Measurements from ENCODE around the gene ZDHHC22. TPM values are rescaled to one million over a fixed set of nuclear protein-coding genes. Genes with fewer than 3 reads are reported as not detected.

The ZDHHC22 gene
- polyA plus RNA-seq, 3 donors, result 0.35 to 0.46 (median 0.41) TPM

DNA sequence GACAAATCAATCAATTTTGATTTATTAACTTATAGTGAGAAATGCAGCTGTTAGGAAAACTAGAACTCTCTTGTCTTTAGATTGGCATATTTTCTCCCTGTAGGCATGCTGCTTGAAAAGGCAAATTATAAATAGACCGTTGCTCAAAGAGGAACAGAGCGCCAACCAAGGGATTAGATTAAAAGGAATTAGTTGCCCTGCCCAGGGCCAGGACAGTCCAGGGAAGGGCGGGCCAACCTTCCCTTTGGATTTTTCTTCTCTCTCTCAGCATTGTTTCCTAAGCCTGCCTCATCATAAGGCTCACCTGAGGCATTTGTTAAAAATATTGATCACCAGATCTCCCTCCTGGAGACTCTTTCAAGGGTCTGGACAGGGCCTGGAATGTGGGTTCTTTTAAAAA, 34.9 kb downstream of the ZDHHC22 start:
- DNase-seq (ENCODE audit: low read depth in 3 of 3, low spot score in 2 of 3), result no peak

DNA sequence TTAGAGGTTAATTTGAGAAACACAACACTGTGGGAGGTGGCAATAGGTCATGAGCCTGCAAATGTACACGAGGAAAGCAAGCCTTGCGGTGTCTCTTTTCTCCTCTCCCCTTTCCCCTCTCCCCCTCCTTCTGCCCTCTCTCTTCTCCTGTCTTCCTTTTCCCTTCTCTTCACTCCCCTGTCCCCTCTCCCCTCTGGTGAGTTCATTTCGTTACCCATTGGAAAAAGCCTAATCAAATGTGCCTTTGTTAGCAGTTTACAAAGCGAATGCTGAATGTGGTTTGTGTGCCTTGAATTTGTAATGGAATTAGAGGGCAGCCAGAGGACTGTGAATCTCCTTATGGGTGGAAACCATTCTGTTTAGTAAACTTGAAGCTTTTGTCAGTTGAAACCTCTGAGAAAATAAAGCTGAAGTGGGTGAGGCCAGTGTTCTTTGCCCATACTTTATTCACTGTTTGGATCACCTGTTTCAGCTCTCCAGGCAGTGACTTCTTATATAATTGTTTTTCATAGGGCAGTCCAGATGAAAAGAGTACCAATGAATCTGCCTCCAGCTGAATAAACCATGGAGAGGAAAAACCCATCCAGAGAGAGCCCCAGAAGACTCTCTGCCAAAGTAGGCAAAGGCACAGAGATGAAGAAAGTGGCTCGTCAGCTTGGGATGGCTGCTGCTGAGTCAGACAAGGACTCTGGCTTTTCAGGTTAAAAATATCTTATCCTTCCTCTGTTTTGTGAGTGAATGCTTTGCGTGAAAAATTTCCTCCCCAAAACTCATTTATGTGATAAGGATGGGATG, 36.2 kb downstream of the ZDHHC22 start:
- no peak for DNase-seq (ENCODE audit: low read depth in 3 of 3, low spot score in 2 of 3)

DNA sequence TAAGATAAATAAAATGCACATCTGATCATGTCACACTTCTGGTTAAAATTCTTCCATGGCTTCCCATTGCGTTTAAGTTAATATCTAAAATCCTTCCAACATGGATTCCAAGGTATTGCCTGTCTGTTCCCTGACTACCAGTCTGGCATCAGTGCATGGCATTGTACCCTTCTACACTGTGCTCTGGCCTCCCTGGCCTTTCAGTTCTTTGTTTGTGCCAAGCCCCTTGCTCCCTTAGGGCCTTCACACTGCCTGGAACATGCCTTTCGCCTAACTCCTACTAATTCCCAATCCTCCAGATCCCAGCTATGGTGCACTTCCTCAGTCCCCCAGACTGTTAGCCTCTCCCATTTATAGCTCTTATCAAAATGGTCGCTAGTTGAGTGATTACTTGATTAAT, 37.2 kb downstream of the ZDHHC22 start:
- no peak for DNase-seq (ENCODE audit: low read depth in 3 of 3, low spot score in 2 of 3)

DNA sequence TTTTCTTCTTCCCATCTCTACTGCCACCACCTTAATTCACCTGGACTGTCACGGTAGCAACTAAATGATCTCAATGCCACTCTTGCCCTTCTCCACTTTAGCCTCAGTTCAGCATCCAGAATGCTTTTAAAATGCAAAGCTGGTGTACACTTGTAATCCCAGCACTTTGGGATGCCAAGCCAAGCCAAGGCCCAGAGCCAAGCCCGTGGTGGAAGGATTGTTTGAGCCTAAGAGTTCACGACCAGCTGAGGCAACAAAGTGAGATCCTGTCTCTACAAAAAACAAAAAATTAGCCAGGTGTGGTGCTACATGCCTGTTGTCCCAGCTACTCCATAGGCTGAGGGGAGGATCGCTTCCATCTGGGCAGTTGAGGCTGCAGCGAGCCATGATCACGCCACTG, 37.6 kb downstream of the ZDHHC22 start:
- DNase-seq (ENCODE audit: low read depth in 3 of 3, low spot score in 2 of 3), result no peak

DNA sequence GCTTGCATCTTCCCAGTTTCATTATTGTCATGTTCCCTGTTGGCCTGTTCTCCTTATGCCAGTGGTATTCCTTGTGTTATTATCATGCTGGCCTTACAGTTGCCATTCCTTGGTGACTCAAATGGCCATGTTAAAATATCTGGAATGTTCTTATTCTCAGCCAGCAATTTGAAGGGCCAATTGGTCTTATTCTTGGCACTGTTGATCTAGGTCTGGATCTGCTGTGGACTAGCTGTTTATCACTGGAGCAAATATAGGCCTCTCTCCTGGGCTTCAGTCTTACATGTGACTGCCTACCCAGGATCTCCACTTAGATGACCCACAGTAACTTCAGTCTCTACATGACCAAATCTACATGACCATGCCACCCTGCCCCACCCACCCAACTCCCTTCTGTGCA, 38.1 kb downstream of the ZDHHC22 start:
- no peak for DNase-seq (ENCODE audit: low read depth in 3 of 3, low spot score in 2 of 3)

DNA sequence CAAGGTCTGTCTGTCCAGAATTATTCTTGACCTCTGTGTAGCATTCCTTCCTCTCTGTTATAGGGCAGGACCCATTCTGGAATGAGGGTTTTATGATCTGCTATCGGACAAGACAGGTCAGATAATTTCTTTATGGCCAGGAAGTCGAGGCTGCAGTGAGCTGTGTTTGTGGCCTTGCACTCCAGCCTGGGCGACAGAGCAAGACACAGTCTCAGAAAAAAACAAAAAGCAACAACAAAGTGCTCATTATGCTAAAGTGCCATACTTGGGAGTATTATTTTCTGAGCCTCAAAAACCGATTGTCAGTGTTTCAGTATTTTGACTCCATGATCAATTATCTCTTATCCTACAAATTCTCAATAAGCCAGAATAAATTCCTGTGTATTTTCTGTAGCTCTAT, 39.4 kb downstream of the ZDHHC22 start:
- DNase-seq (ENCODE audit: low read depth in 3 of 3, low spot score in 2 of 3), result no peak

DNA sequence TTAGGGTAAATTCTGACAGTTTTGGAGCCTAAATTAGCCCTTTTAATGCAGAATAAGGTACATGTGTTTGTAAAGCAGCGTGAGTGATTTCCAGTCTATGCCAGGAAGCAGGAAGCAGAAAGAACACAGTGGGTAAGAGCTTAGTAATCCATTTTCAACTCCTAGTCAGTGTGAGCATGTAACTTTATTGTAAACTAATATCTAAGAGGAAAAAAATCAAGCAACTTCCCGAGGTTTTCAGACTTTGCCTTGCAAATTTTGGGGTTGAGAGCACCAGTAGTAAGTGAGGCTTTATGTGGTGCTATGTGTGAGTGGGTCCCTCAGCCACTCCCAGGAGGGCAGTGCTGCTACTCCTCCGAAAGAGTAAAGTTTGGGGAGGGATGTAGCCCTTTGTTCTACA, 40.6 kb downstream of the ZDHHC22 start:
- no peak for DNase-seq (ENCODE audit: low read depth in 3 of 3, low spot score in 2 of 3)

DNA sequence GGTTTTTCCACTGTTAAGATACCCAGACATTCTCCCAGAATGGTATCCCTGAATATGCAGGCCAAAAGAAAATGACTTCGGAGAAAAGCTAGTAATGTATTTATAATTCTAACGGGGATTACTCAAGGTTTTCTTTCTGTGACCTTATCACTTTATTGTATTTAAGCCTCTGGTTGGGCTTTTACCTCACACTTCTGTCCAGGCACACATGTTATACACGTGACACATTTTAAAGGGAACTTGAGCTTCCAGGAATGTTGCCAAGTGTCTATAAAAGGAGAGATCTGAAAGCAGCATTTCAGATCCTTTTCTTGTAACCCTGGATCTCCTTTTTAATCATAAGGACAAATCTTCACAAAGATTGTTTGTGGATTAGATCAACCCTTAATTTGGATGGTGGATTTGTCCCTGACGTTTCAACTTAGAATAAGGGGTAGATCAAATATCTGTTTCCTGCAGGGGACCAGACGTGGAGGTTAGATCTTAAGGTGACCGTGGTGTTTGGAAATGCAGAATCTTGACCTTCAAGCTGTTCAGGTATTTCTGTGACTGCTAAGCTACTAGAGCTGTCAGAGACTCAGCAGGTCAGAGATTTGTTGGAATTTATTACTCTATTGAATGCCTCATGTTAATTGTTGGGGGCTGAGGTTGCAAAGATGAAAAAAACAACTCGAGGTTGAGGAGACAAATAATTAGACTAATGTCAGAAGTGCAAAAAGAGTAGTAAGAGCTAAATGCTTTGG, 42.0 kb downstream of the ZDHHC22 start:
- DNase-seq (ENCODE audit: low read depth in 3 of 3, low spot score in 2 of 3), result peak in 1 of 3 donors; percentile 34

DNA sequence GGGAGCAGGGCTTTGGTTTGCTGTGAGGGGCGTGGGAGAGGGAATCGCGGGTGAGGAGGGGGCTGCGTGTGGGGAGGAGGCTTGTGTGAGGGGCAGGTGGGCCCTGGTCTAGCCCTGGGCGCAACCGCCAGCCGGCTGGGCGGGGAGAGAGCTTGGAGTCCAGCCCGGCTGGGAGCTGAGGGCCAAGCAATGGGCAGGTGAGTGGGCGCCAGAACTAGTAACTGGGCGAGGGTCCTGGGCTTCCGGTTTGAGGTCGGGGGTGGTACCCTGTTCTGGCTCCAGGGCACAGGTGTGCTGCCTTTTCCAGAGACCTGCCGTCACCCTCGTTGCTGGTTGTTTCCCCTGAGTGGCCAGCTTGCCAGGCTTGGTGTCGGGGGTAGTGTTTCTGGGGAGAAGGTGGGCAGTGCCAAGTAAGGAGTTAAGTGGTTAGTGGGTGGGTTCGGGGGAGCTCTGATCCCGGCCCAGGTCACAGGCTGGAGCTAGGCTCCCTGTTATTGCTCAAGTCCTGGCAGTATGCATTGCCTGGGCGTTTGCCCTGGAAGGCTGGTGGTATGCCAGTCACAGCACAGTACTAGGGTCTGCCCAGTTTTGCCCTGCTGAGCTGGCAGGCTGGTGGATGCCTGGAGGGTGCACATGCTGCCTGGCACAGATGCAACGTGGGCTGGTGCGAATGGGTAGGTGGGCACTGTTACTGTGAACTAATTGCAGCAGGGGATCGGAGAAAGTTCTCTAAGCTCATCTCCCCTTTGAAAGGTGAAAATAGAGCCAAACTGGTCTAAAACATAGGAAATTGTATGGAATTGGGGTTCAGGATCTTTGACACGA, 42.9 kb downstream of the ZDHHC22 start:
- no peak for DNase-seq (ENCODE audit: low read depth in 3 of 3, low spot score in 2 of 3)

DNA sequence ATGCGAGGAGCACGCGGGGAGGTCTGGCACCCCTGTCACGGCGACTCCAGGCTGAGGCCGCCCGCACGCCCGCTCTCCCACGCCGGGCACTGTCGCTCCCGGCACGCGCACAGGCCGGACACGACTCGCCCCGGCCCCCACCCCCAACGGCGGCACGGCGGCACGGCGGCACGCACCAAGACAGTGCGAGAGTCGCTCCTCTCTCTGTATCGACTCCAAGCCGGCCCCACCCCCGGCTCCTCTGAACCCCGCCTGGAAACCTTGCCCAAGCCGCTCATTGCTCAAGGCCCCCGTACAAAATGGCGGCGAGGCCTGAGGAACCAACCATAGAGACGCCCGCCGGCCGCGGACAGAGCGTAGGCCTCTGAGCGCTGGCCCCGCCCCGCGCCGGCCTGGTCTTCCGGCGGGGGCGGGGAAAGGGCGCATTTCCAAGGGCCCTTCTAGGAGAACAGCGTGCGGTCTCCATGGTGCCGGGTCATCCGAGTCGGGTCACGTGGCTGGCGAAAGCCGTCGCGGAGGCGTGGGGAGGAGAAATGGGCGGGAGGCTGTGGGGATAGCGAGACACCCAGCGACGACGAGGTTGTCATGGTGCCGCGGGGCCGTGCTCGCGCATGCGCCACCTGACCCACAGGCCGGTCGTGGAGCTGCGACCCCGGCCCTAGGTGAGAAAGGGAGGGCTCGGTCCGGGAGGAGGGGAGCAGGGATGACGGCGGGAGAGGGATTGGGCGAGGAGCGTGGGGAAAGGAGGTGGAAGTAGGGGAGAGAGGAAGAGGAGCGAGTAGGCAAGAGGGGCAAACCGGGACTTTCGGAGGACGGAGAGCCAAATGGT, 43.7 kb downstream of the ZDHHC22 start, which contains the start of gene CIPC:
CIPC (plus strand) TSS at position 559 of the 829 bp plus-strand sequence. CDS start 7,451 bp downstream, outside the sequence.
- peak; percentile 96 to 99 (median 98) for DNase-seq (ENCODE audit: low read depth in 3 of 3, low spot score in 2 of 3)

DNA sequence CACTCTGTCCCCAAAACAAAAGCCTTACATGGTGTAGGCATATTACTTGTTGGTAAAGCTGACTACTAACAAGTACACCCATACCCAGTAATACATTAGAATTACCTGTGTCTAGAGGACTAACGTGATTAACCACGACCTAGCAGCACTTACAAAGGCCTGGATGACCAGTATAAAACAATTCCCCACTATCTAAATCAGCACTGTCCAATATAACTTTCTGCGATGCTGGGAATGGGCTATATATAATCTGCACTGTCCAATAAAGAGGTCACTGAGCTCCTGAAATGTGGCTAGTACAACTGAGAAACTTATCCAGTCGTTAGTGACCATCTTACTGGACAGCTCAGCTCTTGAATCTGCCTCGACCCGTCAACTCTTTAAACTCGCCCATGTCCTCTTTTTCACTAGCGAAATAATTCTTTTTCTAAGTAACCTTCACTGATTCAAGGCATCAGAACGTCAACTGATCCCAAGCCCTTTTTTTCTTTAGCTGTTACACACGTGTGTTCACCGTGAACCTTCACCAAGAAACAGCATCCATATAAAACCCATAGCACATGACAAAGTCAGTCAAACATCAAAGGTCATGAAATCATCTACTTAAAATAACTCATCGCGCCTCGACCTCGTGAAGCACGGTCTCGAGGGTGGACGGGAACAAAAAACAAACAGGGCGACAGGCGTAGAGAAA, 44.4 kb downstream of the ZDHHC22 start:
- DNase-seq (ENCODE audit: low read depth in 3 of 3, low spot score in 2 of 3), result peak in 1 of 3 donors; percentile 55

DNA sequence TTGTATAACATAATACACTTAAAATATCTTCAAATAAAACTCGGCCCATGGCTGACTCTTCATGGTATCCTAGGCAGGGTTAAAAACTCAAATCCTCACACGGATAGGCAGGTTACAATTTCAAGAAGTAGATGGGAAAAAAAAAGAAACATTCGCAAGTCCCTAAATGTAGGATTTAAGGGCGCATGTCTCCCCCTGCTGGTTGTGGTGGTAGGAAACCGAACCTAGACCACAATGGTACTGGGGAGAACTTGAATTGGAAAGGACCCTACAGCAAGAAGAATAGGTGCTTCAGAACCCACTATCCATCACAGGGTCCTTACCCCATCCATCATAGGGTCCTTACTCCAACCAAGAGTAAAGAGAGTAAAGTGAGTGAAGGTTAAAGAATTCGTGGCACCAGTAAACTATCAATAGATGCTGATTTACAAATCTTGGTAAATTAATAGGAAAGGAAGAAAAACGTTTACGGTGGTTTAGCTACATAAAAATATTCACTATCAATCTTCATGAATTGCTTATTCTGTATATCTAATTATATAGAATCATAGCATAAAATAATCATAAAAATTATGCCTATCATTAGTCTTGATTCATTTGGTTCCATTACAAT, 46.8 kb downstream of the ZDHHC22 start:
- DNase-seq (ENCODE audit: low read depth in 3 of 3, low spot score in 2 of 3), result peak in 1 of 3 donors; percentile 72

DNA sequence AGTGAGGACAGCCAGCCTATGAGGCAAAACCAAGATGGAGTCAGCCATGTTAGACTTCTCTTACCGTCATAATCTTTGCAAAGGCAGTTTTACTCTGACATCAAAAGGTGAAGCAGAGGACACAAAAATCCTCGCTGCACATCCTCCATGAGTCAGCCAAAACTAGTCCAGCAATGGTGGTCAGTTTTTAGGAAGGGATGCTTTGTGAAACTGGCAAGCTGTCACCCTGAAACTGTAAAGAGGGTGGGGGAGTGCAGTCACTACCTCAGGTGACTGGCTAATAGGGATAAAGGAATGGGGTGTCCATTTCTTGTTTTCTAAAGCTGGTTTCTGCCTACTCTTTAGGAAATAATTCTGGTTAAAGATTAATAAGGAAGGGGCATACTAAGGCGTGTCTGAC, 48.9 kb downstream of the ZDHHC22 start:
- no peak for DNase-seq (ENCODE audit: low read depth in 3 of 3, low spot score in 2 of 3)

DNA sequence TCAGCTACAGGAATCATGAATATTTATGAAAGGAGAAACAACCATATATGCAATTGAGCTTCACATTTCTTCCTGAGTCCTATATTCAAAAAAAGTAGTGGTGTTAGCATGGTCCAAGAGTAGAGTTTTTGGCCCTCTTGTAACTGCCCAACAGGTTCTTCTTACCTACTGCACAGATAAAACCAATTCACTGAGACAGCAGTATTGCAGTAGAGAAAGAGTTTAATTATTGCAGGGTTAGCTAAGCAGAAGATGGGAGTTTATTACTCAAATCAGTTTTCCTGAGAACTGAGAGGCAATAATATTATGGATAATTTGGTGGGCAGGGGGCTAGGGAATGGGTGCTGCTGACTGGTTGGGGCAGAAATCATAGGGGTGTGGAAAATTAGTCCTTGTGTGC, 50.1 kb downstream of the ZDHHC22 start:
- DNase-seq (ENCODE audit: low read depth in 3 of 3, low spot score in 2 of 3), result no peak

DNA sequence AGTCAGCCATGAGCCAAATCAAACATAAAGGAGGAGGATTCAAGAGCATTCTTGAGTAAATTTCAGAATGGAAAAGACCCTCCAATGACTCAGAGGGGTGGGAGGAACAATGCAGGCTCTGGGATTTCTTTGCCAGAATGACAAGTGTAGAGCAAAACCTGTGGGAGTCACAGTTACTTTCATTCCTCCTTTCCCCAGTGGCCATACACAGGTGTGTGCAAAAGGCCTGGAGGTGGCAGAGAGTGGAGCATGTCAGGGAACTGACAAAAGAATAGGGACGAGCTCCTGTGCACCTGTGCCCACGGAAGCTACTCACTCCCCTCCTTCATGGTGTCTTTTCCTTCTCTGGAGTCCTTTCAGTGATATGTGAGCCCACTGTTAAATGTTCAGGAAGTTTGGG, 52.9 kb downstream of the ZDHHC22 start:
- no peak for DNase-seq (ENCODE audit: low read depth in 3 of 3, low spot score in 2 of 3)

DNA sequence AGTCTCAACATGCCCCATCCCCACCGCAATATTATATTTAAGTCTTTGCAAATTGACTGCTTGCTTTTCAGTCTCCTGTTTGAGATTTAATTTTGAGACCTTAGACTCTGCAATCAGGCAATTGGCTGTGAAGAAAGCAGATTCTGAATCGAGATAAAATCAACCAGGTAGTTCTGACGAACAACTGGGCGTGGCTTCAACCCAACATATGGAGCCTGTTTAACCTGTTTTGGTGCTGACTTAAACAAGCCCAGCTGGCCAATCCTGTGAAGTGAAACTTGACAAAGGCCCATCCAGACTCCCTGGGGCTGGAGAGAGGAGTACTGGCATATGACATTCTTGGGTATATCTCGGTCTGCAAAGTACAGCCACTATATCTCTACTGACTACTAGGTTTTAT, 53.4 kb downstream of the ZDHHC22 start:
- DNase-seq (ENCODE audit: low read depth in 3 of 3, low spot score in 2 of 3), result peak in 1 of 3 donors; percentile 37

DNA sequence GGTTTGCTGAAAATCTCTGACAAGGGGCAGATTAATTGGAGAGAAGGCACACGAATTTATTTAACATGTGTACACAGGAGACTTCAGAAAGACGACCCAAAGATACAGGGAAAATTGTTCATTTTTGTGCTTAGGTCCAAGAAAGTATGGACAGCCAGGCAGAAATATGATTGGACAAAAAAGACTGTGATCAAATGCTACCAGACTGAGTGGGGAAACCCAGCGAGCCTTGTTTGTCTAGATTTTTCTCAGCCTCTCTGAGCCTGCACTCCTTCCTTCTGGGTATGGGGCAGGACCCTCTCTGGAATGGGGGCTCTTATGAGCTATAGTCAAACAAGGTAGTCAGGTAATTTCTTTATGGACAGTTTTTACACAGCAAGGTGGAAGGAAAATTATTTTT, 54.0 kb downstream of the ZDHHC22 start:
- no peak for DNase-seq (ENCODE audit: low read depth in 3 of 3, low spot score in 2 of 3)

DNA sequence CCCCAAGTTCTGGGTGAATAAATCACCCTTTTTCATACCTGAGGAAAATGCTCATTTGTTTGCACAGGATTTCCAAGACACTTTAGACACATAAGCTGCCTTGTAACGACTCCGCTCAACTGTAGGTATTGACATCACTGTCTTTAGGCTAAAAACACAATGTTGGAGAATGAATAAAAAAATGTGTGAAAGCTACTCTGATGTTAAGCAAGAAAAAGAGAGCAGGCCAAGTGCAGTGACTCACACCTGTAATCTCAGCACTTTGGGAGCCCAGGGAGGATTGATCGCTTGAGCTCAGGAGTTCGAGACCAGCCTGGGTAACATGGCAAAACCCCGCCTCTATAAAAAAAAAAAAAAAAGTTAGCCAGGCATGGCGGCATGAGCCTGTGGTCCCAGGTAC, 54.6 kb downstream of the ZDHHC22 start:
- DNase-seq (ENCODE audit: low read depth in 3 of 3, low spot score in 2 of 3), result no peak

DNA sequence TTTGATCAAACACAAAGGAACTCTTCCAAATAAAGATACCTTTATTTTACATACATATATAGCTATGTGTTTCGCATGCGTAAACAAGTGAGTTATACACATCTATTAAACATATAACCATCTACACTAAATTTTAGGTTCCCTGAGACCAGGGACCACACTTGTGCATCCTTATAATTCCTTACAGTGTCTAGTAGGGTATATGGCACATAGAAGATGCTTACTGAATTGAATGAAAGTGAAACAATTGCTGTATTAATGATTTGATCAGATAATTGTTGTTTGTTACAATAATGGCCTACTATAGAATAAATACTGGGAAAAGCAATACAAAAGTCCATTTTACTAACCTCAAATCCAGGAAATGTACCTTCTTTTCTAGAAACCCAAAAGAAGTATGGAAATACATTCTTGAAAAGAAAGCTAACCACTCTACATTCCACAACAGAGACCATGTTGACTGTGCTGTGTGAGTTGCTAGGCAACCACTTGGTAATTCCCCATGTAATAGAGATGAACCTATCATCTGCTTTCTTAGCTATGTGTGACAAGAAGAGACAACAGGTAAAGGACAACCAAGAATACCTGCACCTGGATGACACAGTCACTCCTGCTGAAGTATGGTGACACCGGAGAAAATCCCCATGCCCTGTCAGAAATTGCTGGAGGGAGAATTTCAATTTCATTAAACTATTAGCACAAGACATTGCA, 55.4 kb downstream of the ZDHHC22 start:
- DNase-seq (ENCODE audit: low read depth in 3 of 3, low spot score in 2 of 3), result no peak
